DOHH2 (cell line): ENCODE measurements around the gene CD79A.

Experiments used
- EZH2phosphoT487 ChIP-seq: fragments of 200-600 bp; sonication (generic); IDR thresholded peaks from 2 replicates; pipeline ENCODE4 v1.6.1; 2017; ENCODE audit warnings: borderline replicate concordance, mild to moderate bottlenecking, antibody characterized with exemption, low read length, moderate library complexity, mixed read lengths
- TF ChIP-seq, protein P1 (sequence below): fragments of 200-600 bp; sonication (generic); IDR thresholded peaks from one replicate; pipeline ENCODE4 v1.5.1; 2014; ENCODE audit warnings: antibody characterized with exemption, mild to moderate bottlenecking, low read depth, low read length; ENCODE audit not compliant: poor library complexity, severe bottlenecking

DNA sequence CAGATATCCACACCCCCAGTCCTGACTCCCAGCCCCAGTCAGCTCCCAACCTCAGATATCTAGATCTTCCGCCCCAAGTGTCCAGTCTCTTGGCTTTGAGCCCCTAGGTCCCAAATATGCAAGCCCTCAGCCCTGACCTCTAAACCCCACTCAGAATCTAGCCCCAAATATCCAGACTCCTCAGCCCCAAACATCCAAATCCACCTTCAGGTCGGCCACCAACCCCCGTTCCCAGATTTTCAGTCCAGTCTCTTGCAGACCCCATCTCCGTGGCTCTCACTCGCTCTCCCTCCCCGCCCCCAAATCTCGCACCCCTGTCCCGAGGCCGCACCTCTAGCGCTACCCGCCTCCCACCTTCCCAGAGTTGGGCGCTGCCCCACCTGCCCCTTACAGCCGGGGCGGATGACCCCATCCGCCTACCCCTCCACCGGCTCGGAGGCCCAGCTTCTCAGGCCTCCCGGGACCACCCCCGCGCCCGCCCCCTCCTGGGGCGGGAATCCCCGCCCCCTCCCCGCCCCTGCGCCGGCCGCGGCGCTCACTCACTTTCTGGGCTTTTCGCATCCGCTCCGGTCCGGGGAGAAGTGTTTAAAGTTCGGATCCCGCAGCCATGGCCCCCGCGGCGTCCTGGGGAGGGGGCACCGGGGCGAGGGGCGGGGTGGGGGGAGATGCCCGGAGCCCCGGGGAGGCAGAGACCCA, 50.6 kb downstream of the CD79A start:
- TF ChIP-seq, protein P1, sequence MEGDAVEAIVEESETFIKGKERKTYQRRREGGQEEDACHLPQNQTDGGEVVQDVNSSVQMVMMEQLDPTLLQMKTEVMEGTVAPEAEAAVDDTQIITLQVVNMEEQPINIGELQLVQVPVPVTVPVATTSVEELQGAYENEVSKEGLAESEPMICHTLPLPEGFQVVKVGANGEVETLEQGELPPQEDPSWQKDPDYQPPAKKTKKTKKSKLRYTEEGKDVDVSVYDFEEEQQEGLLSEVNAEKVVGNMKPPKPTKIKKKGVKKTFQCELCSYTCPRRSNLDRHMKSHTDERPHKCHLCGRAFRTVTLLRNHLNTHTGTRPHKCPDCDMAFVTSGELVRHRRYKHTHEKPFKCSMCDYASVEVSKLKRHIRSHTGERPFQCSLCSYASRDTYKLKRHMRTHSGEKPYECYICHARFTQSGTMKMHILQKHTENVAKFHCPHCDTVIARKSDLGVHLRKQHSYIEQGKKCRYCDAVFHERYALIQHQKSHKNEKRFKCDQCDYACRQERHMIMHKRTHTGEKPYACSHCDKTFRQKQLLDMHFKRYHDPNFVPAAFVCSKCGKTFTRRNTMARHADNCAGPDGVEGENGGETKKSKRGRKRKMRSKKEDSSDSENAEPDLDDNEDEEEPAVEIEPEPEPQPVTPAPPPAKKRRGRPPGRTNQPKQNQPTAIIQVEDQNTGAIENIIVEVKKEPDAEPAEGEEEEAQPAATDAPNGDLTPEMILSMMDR = no peak
- no peak for TF ChIP-seq EZH2phosphoT487
